A673 (cell line): ENCODE data around the gene TGM1. TPM values are rescaled to one million over a fixed set of nuclear protein-coding genes. Genes with fewer than 3 reads are reported as not detected.

ENCODE experiments used
- BruUV-seq: library from RNA; stranded (reverse); fragments of 400-500 nt; replicated peaks from 2 replicates; lab custom pipeline; 2021; lab: Mats Ljungman, UMichigan
- CTCF ChIA-PET: fragments of 300-600 bp; sonication (Branson Sonifier 250); formaldehyde crosslinking; loops from one replicate; lab custom pipeline; 2022; ENCODE audit warnings: antibody characterized with exemption; lab: Charles Lee
- POLR2A ChIA-PET: fragments of 300-600 bp; sonication (Branson Sonifier 250); formaldehyde crosslinking; loops from one replicate; lab custom pipeline; 2022; ENCODE audit warnings: antibody characterized with exemption; ENCODE audit not compliant: low non-redundant PET; lab: Charles Lee
- DNase-seq: peaks from one replicate; pipeline ENCODE4 v3.0.0-alpha.2; 2015; ENCODE audit warnings: low spot score
- H3K27ac ChIP-seq: fragments of 200-600 bp; sonication (generic); 2 replicates; pipeline ENCODE4 v1.5.1; 2016; ENCODE audit warnings: mixed run types, low read depth, mild to moderate bottlenecking, mixed read lengths, antibody characterized with exemption, low read length; ENCODE audit not compliant: poor library complexity, severe bottlenecking
- H3K27me3 ChIP-seq: fragments of 200-600 bp; sonication (generic); replicated peaks from 2 replicates; pipeline ENCODE4 v1.6.1; 2017; ENCODE audit warnings: mixed run types, low read depth, mild to moderate bottlenecking, mixed read lengths, antibody characterized with exemption, low read length; ENCODE audit not compliant: insufficient read depth, poor library complexity
- H3K36me3 ChIP-seq: fragments of 200-600 bp; sonication (generic); 2 replicates; pipeline ENCODE4 v1.6.1; 2016; ENCODE audit warnings: mixed run types, mild to moderate bottlenecking, mixed read lengths, antibody characterized with exemption, low read length; ENCODE audit not compliant: insufficient read depth, poor library complexity, severe bottlenecking
- H3K4me1 ChIP-seq: fragments of 200-600 bp; sonication (generic); 2 replicates; pipeline ENCODE4 v1.6.1; 2017; ENCODE audit warnings: mixed run types, mild to moderate bottlenecking, mixed read lengths, antibody characterized with exemption, low read length; ENCODE audit not compliant: insufficient read depth, poor library complexity, severe bottlenecking
- H3K4me3 ChIP-seq: fragments of 200-600 bp; sonication (generic); 2 replicates; pipeline ENCODE4 v1.5.1; 2016; ENCODE audit warnings: low read depth, mixed run types, mild to moderate bottlenecking, mixed read lengths, low read length; ENCODE audit not compliant: poor library complexity, severe bottlenecking
- H3K9me3 ChIP-seq: fragments of 200-600 bp; sonication (generic); 2 replicates; pipeline ENCODE4 v1.6.1; 2016; ENCODE audit warnings: mixed run types, low read depth, mild to moderate bottlenecking, mixed read lengths, antibody characterized with exemption, low read length; ENCODE audit not compliant: poor library complexity, severe bottlenecking
- EZH2 ChIP-seq: fragments of 200-600 bp; sonication (generic); IDR thresholded peaks from 2 replicates; pipeline ENCODE4 v1.6.1; 2017; ENCODE audit warnings: borderline replicate concordance, low read depth, mild to moderate bottlenecking, mixed read lengths, antibody characterized with exemption, low read length; ENCODE audit not compliant: poor library complexity, severe bottlenecking
- intact Hi-C: fragments of 100-400 bp; cut with micrococcal nuclease; formaldehyde crosslinking; loops from one replicate; pipeline ENCODE4 v1.10.0; 2022; ENCODE audit not compliant: unreplicated experiment
- total RNA-seq: library from RNA; stranded (reverse); gene quantifications from 2 replicates; pipeline ENCODE4 v1.2.3, GENCODE V29; 2021
- TF ChIP-seq, protein P1 (sequence below): fragments of 300-800, 200-600 bp; sonication (generic); conservative IDR thresholded peaks from 2 replicates; pipeline ENCODE4 v1.5.1; 2017; ENCODE audit warnings: low read depth, mild to moderate bottlenecking, antibody characterized with exemption, low read length, moderate library complexity, mixed read lengths

Gene TGM1
- total RNA-seq, 1 experiment from 2014 or later = 1.5 TPM

DNA sequence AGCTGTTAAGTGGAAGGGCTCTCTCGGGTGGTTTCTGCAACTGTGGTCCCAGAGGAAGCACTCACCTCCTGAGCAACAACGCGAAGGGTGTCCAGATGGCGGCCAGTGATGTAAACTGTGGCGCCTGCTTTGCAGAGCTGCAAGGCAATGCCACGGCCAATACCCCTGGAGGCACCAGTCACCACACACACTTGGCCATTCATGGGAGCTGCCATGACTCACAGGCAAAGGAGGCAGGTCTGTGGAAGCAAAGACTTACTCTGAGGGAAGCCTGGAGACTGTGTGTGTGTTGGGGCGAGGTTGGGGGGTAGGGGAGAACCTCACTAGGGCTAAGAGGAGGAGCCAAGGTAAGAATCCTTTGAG, 35.9 kb upstream of the TGM1 start:
- BruUV-seq = no TSS peak
- no peaks in the 10 kb centered on the region for H3K27me3 ChIP-seq
- DNase-seq = peak; percentile 20
- peak overlapping the region; percentile 82 for H3K27ac ChIP-seq
- intact Hi-C loops = loop anchor here (5.0 kb wide), 1 partner anchor 242 kb away; no protein-coding TSS in a partner anchor
- H3K4me3 ChIP-seq = peak overlapping the region; percentile 92
- no peaks in the 10 kb centered on the region for H3K4me1 ChIP-seq
- H3K9me3 ChIP-seq = no peaks in the 10 kb centered on the region
- CTCF ChIA-PET = interaction anchor here (1.2 to 1.7 kb wide), 2 partner anchors 10 to 56 kb away, joined by 7 to 9 read pairs; partner anchors contain the start of gene TINF2
- POLR2A ChIA-PET = no interaction called here
- no peak for TF ChIP-seq EZH2
- TF ChIP-seq, protein P1, sequence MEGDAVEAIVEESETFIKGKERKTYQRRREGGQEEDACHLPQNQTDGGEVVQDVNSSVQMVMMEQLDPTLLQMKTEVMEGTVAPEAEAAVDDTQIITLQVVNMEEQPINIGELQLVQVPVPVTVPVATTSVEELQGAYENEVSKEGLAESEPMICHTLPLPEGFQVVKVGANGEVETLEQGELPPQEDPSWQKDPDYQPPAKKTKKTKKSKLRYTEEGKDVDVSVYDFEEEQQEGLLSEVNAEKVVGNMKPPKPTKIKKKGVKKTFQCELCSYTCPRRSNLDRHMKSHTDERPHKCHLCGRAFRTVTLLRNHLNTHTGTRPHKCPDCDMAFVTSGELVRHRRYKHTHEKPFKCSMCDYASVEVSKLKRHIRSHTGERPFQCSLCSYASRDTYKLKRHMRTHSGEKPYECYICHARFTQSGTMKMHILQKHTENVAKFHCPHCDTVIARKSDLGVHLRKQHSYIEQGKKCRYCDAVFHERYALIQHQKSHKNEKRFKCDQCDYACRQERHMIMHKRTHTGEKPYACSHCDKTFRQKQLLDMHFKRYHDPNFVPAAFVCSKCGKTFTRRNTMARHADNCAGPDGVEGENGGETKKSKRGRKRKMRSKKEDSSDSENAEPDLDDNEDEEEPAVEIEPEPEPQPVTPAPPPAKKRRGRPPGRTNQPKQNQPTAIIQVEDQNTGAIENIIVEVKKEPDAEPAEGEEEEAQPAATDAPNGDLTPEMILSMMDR = no peak
- peaks cover 23% of the 10 kb centered on the region for H3K36me3 ChIP-seq

DNA sequence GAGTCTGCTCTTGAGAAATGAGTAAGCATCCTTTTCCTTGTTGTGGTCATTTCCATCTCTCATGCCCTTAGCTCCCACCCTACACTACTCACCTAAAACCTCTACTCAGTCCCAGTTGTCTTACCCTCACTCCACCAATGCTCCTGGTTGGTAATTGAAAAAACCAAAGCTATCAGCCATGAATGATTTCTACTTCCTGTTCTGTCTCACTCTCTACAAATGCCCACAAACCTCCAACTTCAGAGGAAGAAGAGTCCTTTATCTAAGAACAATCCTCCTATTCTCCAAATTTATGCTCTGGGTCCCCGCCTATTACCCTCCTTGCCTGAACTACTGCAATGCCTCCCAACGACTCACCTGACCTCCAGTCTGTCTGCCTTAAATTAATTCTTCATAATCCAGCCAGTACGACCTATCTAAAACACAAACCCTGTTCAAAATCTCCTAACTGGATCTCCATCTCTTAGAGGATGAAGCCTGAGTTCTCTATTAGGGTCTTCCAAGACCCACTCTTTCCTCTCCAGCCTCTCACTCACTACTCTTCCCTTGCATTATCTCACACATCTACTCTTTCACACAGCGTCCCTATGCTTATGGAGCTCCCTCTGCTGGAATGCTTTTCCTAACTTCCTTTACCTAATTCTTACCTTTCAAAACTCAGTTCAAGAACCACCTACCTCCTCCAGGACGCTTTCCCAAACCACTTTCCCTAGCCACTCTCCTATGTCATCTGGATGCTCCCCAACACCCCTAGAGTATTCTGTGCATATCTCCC, 34.4 kb upstream of the TGM1 start:
- BruUV-seq = no TSS peak
- intact Hi-C loops = loop anchor here (1.0 to 5.0 kb wide), 3 partner anchors 54 to 283 kb away; no protein-coding TSS in a partner anchor
- Histone ChIP-seq H3K4me3 (no peak overlapping the region), H3K36me3 (peaks cover 9% of the 10 kb centered on the region), H3K27ac (no peak overlapping the region), H3K4me1 (no peaks in the 10 kb centered on the region), H3K27me3 (no peaks in the 10 kb centered on the region), H3K9me3 (no peaks in the 10 kb centered on the region)
- ChIA-PET CTCF (interaction anchor here (0.8 to 2.2 kb wide), 9 partner anchors 10 to 239 kb away, joined by 3 to 36 read pairs (median 6); partner anchors contain the start of genes CIDEB, MDP1, RABGGTA and TINF2), POLR2A (no interaction called here)
- TF ChIP-seq EZH2 = no peak
- TF ChIP-seq, protein P1 = peak; percentile 64
- DNase-seq = peak; percentile 45

DNA sequence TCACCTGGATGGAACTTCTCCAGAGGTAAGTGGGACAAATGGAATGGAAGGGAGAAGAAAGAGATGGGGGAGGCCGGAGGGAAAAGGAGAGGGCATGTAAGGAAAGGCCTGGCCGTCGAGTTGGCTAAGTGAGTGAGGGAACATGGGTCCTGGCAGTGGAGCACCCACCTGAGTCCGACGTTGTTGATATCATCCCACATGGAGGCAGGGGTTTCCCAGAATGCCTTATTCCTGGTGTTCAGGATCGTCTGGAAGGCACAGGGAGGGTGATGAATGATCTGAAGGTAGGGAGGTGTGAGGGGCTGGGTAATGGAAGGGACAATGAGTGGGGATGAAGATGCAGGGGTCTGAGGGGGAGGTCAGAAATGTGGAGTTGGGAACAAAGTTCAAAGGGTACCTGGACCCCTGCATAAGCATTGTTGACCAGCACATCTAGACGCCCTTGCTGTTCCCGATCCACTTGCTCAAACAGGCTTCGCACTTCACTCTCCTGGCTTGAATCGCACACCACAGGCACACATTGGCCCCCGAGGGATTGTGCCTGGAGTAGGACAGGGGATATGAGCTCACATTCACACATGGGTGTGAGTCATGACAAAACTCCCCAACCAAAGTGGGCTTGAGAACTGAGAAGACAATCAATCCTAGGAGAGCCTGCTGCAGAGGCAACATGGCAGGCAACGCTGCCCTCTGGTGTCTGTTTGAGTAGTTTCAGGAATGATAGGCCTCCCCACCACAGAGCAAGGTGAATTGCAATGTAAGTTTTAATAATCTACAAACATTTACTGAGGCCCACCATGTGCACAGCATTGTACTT, 33.6 kb upstream of the TGM1 start:
- no TSS peak for BruUV-seq
- peaks cover under 1% of the 10 kb centered on the region for H3K36me3 ChIP-seq
- CTCF ChIA-PET = interaction anchor here (0.5 to 2.2 kb wide), 10 partner anchors 11 to 238 kb away, joined by 3 to 36 read pairs (median 4); partner anchors contain the start of genes CIDEB, RABGGTA and TINF2
- POLR2A ChIA-PET = no interaction called here
- no peak for TF ChIP-seq EZH2
- TF ChIP-seq, protein P1 = peak; percentile 76
- intact Hi-C loops = loop anchor here (1.0 to 5.0 kb wide), 3 partner anchors 53 to 282 kb away; no protein-coding TSS in a partner anchor
- peak; percentile 87 for DNase-seq
- H3K4me1 ChIP-seq = no peaks in the 10 kb centered on the region
- no peaks in the 10 kb centered on the region for H3K9me3 ChIP-seq
- H3K4me3 ChIP-seq = no peak overlapping the region
- H3K27me3 ChIP-seq = no peaks in the 10 kb centered on the region
- H3K27ac ChIP-seq = no peak overlapping the region
